GM21367 (cell line): ENCODE results near the gene APOBEC3A.
A peak's percentile ranks its signal among the peaks of the same experiment; 100 is the strongest.
"Not testable (repeated sequence)": the region's sequence is repeated elsewhere in the genome, so short reads cannot be mapped to it uniquely, and the experiment has no call there.

Experiments
- ATAC-seq: cut with Tn5 transposase; IDR thresholded peaks from one replicate; pipeline ENCODE4 v1.9.1; 2021; ENCODE audit not compliant: unreplicated experiment

APOBEC3A gene

DNA sequence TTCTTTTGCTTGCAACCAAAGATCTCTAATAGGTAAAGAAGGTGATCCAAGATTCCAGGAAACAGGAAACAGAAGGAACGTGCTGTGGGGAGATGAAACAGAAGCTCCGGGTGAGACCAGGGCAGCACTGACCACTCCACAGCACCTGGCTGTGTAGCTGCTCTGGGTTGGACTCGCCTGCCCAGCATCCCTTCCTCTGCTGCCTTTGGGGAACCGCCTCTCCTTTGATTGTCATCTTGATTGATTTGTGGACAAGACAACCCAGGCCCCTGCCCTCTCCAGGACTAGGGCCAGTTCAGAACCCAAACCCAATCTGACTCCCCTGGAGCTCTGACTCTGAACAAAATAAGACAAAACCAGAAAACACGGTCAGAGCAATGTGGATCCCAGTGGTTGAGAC is 14.7 kb upstream of the APOBEC3A start:
- ATAC-seq, result no peak

DNA sequence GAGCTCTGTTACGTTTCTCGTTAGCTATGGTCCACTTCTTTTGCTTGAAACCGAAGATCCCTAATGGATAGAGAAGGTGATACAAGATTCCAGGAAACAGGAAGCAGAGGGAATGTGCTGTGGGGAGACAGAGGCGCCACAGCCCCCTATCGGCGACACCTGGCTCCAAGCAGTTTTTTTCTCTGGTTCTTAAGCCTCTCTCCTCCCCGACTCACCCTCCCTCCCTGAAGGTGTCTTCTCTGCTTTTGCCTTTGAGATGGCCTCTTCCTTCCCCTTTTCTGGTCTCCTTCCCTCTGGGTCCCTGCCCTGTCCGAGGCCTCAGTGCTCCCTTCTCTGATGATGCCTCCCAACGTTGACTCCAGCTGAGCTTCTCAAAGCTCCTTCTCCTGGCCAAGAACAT is 14.2 kb upstream of the APOBEC3A start:
- no peak for ATAC-seq

DNA sequence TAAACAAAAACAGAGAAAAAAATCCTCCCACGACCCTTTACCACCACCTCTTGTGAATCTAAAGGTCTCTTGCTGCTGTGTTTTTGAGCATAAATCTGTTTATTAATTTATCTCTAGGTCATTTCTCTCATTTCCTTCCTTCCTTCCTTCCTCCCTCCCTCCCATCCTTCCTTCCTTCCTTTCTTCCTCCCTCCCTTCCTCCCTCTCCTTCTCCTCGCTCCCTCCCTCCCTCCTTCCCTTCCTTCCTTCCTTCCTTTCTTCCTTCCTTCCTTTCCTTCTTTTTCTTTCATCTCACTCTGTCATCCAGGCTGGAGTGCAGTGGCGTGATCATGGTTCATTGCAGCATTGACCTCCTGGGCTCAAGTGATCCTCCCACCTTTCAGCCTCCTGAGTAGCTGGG is 13.5 kb upstream of the APOBEC3A start:
- ATAC-seq, result no peak

DNA sequence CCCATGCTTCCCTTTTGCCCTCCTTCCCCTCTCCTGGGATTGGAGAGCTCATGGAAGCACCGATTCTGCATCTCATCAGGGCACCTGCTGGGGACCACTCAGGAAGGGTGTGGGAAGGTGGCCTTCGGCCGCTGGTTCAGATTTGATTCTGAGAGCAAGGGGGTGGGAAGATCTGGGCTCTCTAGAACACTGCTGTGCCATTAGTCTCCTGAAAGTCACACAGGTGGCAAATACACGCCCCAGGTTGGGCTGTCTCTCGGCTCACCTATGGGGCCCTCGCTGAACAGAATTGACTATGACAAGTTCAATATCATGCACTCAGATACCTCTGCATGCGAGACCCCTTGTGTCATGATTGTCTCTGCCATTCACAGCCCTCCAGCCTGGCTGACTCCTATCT is 12.8 kb upstream of the APOBEC3A start:
- no peak for ATAC-seq

DNA sequence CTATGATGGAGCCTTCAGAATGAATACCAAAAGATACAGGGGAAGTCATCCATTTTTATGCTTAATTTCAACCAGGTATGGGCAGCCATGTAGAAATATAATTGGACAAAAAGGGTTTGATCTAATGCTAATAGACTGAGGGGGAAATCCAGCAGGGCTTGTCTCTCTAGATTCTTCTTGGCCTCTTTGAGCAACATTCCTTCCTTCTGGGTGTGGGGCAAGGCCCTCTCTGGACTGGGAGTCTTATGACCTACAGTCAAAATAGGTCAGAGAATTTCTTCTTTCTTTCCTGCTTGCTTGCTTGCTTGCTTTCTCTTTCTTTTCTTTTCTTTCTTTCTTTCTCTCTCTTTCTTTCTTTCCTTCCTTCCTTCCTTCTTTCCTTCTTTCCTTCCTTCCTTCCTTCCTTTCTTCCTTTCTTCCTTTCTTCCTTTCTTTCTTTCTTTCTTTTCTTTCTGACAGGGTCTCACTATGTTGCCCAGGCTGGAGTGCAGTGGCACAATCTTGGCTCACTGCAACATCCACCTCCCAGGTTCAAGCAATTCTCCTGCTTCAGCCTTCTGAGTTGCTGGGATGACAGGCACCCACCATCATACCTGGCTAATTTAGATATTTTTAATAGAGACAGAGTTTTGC is 11.6 kb upstream of the APOBEC3A start:
- ATAC-seq, result not testable (repeated sequence)

DNA sequence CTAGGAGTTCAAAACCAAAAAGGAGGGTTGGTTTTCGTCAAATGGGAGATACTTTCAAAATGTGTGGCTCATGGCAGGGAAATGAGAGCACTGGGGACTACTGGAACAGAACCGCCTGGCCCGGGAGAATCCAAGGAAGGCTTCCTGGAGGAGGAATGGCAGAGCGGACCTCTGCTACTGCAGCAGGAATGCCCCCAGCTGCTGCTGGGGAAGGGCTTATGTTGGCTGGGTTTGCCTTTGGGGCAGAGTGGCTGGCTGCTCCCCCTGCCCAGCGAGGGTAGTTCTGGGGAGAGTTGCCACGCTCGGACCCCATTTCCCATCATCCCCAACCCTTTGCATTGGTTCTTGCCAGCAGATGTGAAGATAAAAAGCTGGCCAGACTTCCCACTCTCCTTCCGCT is 10.6 kb upstream of the APOBEC3A start:
- no peak for ATAC-seq

DNA sequence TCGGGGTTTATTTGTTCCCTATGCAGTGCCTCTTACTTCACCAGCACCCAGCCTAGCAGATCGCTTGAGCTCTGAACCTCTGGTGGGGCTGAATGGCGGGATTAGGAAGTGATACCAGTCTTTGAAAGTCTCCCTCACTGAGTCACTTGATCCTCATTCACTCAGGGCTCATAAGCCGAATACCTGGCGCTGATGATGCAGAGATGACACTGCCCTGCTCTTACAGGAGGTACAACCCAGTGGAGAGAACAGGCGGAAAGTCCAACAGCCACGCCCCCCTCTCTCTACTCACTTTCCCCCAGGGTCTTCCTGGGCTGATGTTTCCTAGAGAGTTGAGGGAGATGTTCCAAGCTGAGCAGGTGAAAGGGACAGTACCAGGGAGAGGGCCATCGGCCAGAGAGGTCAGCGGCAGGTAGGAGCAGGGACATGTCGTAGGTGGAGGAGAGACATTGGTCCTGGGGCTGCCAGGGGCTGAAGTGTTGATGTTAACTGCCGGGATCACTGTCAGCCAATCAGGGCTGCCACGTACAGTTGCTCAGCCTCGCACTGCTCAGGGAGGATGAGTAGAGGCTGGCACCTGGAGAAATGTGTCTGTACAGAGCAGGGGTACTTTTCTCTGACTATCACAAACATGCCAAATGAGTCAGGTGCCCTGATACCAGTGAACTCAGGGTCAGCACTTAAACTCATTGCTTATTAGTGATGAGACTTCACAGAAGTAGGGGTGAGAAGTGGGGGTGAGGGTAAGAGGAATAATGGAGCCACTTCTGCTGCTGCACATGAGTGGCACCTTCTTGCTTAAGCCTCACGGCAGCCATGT is 9.9 kb upstream of the APOBEC3A start:
- no peak for ATAC-seq

DNA sequence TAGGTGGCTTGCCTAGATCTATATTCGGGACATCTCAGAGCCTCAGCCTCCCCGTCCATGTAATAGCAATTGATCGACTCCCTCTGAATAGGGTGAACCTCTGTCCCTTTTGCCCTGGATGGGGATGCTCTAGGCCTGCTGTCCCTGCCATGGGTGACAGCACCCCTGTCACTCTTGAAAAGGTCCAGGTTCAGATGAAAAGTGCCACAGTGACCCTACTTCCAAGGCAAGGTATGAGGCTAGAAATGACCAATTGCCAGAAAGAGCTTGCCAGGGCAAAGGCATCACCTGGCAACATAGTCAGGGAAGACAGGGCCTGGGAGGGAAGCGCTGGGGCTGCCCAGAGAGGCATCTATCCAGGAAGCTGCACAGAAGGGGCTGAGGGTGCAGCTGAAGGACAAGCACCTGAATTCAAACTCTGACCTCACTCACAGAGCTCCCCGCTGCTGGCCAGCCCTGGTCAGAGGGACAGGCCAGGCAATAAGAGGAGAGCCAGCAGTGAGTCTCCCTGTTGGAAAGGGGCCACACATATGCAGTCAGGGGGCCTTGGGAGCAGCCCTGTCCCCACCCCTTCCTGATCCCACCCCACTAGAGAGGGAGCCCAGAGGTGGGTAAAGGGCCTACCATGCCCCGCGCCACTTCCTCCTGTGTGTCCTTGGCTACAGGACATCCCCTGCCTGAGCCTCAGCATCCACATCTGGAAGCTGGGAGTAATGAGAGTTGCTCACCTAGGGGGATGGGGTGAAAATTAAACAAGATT is 9.0 kb upstream of the APOBEC3A start:
- no peak for ATAC-seq

DNA sequence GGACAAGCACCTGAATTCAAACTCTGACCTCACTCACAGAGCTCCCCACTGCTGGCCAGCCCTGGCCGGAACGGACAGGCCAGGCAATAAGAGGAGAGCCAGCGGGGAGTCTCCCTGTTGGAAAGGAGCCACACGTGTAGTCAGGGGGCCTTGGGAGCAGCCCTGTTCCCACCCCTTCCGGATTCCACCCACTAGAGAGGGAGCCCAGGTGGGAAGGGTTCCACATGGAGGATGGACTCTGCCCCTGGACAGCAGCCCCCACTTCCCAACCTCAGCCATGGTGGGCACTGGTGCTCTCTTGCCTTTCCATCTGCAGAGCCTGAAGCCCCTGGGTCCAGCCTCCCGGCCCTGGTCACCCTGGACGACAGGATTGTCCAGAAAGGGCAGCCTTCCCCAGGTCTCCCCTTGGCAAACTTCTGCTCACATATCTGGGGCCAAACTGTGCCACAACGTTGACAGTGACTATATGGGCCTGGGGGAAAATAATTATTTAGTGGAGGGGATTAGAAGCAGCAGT is 7.5 kb upstream of the APOBEC3A start:
- ATAC-seq, result no peak

DNA sequence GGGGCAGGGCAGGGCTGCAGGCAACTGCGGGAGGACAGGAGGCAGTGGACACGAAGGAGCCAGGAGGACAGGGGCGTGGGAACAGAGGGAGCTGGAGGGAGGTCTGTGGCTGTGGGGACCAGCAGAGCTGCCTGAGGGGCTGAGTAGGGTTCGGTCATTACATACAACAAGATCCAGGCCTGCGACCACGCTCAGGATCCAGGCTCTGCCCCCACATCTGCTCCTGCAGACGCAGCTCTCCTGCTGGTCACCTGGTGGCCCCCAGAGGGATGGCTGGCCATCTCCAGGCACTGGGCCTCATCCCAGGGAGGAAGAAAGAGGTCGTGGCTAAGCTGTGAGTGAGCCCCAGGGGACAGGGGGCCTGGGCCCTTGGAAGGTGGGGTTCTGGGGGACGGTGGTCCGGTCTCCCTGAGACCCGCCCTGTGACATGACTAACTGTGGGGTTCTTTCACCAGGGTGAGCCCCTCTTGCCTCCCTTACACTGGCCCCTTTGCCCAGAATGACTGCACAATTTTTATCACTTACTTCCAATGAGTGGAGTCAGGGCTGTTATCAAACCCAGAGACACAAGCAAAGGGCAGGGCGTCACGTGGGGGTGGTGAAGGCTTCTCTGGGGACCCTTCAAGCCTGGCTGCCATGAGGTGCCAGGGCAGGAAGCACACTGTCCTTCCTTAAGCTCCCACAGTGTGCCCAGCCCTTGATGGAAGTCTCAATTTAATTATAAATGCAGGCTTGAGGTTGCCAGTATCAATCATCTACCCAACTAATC is 6.7 kb upstream of the APOBEC3A start:
- ATAC-seq, result no peak

DNA sequence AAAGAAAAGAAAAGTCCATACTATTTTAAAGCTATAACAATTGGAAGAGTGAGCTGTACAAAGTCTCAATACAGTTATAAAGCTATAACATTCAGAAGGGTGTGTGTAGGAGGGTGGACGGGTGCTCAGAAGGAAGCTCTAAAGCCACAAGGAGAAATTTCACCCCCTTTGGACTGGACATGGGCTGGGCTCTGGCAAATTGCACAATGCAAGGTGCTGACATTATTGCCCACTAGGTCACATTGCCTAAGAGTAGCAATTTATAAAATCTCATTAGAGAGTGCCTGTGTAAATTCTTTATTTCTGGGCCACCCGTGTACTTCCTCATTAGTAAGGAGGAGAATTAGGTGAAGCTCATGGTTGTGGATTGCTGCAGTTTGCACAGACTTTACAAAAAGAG is 5.7 kb upstream of the APOBEC3A start:
- ATAC-seq, result no peak

DNA sequence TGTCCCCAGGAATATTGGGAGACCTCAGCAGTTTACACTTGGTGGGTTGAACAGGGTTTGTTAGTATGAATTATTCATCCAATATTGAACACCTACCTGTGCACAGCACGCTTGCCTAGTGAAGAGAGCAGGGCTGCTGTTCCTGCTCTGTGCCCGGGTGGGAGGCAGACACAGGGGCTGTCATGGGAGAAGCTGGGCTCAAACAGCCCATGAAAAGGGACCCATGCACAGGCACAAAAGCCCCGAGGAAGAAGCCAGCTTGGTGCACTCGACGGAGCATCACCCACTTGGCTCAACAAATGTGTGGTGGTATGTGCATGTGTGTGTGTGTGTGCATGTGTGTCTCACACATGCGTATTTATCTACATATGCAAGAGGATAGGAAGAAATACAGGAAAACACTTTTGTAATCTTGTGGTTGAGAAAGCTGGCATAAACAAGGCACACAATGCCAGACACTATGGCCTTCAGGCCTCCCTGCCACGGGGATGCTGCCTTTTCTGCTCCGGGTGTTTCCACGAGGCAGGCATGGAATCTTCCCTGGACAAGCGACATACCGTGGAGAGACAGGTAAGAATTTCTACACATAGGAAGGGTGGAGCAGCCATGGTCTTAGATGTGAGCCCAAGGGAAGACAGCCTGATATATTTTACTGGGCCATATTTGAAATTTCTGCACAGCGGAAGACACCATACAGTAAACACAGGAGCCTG is 5.0 kb upstream of the APOBEC3A start:
- ATAC-seq, result no peak

DNA sequence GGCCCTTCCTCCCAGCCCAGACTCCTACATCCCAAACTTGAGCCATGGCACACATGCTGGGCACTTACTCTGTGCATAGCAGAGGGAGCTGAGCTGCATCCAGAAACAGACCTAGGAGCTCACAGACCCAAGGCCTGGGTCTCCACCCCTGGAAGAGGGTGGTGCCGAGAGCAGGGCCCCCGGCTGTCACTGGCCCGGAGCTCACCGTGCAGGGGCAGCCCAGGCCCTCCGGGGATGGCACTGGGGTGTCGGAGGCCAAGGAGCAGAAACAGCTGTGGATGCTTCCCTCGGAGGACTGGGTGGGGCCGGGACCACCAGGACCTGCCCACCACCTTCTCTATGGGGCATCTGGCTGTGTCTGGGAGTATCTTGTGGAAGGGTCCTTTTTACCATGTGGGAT is 4.3 kb upstream of the APOBEC3A start:
- ATAC-seq, result no peak

DNA sequence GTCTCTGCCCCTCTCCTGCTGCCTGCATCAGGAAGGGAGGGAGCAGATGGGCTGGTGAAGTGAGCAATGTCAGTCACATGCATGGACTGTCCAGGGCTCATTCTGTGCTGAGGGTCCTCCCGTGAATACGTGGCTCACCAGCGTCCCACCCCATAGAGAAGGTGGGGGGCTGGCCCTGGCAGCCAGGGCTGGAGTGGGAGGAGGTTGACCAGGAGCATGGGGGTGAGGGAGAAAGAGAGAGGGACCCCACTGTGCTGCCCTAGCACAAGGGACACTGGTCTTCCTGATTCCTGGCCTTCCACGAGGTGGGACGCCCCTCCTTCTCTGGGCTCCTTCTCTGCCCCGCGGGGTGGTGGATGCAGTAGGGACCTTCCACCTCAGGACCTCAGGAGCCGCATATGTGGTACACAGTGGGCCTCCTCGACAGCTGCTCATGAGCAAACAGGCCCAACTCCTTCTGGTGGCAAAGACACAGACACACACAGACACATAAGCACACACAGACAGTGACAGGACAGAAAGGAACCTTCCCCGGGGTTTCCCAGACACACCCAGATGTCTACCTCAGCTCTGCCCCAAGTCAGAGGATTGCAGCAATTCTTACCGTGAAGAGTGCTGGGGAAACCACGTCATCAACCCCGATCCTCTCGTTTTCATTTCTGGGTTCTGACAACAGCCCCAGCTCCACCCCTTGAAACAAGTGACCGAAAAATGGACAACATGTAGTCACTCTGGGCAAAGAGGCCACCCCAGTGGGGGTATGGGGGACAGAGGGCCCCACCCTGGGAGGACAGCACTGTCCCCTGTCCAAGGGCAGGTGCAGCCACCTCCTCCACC is 3.6 kb upstream of the APOBEC3A start:
- ATAC-seq, result peak; percentile 53

DNA sequence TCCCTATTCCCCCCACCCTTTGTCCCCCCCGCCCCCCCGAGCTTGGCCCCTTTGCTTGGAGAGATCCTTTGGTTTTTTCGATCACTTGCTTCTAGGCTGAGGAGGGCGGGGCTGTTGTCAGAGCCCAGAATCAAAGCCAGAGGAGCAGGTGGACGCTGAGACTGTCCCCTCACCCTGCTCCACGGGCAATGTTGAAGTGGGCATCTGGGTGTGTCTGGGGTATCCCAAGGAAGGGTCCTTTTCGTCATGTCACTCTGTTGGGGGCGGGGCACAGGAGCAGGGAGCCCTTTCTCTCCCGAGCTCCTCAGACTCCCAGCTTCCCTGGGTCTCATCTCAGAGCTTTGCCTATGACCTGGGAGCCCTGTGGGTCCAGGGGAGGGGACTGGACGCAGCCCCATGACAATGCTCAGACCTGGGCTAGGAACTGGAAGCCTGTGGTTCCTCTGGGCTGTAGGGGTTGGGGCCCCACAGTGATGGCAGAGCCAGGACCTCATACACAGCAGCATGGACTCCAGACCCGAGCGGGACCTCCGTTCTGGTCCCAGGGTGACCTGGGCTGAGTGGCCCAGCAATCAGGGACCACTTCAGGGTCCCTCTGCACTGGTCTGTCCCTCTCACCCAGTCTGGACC is 2.9 kb upstream of the APOBEC3A start:
- no peak for ATAC-seq

DNA sequence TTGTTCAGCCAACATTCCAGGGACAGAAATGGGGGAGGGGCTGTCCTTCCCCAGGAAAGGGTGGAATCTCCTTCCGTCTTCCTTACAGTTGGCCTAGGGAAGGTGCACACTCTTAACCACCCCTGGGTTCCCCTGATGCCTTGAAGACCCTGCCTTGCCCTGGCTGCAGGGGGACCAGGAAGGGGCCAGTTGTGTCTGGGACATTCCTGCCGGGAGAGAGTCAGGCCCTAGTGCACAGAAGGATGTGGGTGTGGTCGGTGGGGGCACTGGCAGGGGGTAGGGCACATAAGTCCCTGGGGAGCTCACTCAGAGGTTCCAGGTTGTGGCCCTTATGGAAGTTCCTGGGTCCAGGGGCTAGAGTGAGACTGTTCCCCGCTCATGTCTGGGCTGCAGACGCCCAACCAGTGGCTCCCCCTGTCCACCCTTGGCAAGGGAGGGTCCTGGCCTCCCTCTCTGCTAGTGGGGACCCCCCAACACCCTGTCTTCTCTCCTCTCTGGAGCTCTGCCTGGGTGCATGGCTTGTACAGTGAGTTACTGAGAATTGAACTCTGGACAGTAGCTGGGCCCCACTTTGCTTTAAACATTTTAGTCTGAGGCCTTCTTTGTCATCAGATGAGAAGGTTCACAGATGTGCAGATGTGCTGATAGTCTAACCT is 2.0 kb upstream of the APOBEC3A start:
- no peak for ATAC-seq

DNA sequence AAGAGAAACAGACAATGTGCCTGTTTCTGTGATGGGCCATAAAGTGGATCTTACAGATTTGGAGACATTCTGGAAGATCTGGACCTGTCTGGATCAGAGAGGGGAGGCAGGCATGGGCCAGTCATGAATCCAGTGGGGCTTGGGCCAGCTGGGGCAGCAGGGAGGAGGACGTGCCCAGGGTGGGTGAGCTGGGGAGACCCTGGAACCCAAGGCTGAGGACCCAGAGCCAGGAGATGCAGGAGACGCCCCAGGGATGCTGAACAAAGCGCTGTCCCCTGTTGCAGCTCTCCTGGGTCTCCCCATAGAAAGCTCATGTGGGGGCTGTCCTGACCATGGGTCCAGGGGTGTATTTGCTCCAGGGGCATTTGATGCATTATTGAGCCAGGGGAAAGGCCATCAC is 1.5 kb upstream of the APOBEC3A start:
- ATAC-seq, result no peak

DNA sequence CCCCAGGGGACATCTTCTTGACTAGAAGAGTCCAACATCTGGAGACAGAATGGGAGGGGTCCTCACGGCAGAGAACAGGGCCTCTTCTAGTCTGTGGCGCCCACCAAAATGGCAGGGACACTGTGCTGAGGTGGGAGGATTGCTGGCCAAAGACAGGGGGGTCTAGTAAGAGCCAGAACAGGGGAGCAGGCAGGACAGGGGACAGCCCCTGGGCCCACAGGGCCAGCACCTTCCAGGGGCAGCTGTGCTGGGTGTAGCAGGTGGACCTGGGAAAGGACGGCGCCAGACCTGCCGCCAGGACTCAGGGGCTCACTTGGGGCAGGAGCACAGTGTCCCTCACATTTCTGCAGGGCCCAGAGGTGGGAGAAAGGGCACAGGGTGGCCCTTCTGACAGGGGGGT is 858 bp upstream of the APOBEC3A start:
- ATAC-seq, result no peak
